ENCODE data around the gene IQCC.
"Not testable (repeated sequence)": the region's sequence is repeated elsewhere in the genome, so short reads cannot be mapped to it uniquely, and the experiment has no call there.

Gene IQCC

GRCh38 chr1:32205401-32206370, at the start of gene IQCC:
Gene IQCC (plus strand): TSS chr1:32205671. CDS start chr1:32205682, 11 bp downstream.
- Mint-ChIP-seq H3K27ac (peak within 1 kb of the TSS; percentile 83), H3K27me3 (peaks cover 13% of the 10 kb centered on the region), H3K36me3 (ENCODE audit: low read depth) (peaks cover 8% of the 10 kb centered on the region), H3K4me3 (peak within 1 kb of the TSS; percentile 84), H3K9me3 (no peaks in the 10 kb centered on the region), H3K4me1 (ENCODE audit: low read depth) (peaks cover 49% of the 10 kb centered on the region)
- intact Hi-C loops (cut with micrococcal nuclease), result no loop called here

DNA sequence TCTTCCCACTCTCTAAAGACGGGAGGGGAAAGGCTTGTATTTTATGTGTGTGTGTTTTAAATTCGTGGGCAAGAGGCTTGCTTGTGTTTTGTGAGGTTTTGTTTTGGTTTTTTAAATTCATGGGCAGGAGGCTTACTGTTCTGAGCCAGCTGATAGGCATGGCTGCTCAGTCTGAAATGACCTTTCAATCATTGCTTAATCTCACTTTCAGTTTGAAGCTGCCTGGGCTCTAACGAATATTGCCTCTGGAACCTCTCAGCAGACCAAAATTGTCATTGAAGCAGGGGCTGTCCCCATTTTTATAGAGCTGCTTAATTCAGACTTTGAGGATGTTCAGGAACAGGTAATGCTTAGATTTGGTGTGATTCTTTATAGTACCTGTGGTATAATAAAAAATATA, 46.3 kb upstream of the IQCC start:
- Mint-ChIP-seq H3K27ac (no peak overlapping the region), H3K4me1 (ENCODE audit: low read depth) (peaks cover 5% of the 10 kb centered on the region), H3K36me3 (ENCODE audit: low read depth) (peaks cover 99% of the 10 kb centered on the region), H3K9me3 (no peaks in the 10 kb centered on the region), H3K27me3 (no peaks in the 10 kb centered on the region), H3K4me3 (no peak overlapping the region)
- intact Hi-C loops (cut with micrococcal nuclease), result no loop called here

DNA sequence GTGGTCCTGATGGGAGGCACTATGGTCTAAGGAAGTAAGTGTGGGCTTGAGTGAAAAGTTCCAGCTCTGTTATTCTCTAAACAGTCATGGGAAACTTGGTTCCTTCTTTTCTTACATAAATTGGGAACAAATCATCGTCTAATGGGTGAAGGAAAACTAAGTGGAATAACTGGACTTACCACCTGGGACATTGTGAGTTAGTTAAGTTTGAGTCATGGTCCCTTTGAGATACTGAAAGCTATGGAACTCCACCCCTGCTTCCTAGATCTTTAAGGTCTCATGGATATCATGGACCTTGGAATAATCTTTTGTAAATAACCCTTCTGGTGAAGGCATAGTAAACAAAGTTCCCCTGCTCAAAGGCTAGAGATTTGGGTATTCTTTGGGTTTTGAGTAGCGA, 42.1 kb upstream of the IQCC start:
- no peaks in the 10 kb centered on the region for H3K27me3 Mint-ChIP-seq
- H3K4me3 Mint-ChIP-seq, result no peak overlapping the region
- H3K9me3 Mint-ChIP-seq, result no peaks in the 10 kb centered on the region
- no peaks in the 10 kb centered on the region for H3K4me1 Mint-ChIP-seq (ENCODE audit: low read depth)
- intact Hi-C loops (cut with micrococcal nuclease), result no loop called here
- peaks cover 99% of the 10 kb centered on the region for H3K36me3 Mint-ChIP-seq (ENCODE audit: low read depth)
- no peak overlapping the region for H3K27ac Mint-ChIP-seq

DNA sequence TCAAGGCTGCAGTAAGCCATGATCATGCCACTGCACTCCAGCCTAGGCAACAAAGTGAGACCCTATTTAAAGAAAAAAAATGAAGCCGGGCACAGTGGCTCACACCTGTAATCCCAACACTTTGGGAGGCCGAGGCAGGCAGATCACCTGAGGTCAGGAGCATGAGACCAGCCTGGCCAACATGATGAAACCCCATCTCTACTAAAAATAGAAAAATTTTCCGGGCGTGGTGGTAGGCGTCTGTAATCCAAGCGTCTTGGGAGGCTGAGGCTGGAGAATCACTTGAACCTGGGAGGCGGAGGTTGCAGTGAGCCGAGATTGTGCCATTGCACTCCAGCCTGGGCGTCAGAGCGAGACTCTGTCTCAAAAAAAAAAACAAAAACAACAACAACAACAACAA, 39.8 kb upstream of the IQCC start:
- intact Hi-C loops (cut with micrococcal nuclease); H3K4me1 Mint-ChIP-seq (ENCODE audit: low read depth); H3K9me3 Mint-ChIP-seq; H3K27me3 Mint-ChIP-seq; H3K27ac Mint-ChIP-seq; H3K4me3 Mint-ChIP-seq: not testable (repeated sequence)
- H3K36me3 Mint-ChIP-seq (ENCODE audit: low read depth), result peaks cover 97% of the 10 kb centered on the region

GRCh38 chr1:32170991-32171390, 34.5 kb upstream of the IQCC start:
- Mint-ChIP-seq H3K27me3 (no peaks in the 10 kb centered on the region), H3K4me1 (ENCODE audit: low read depth) (no peaks in the 10 kb centered on the region), H3K9me3 (no peaks in the 10 kb centered on the region), H3K4me3 (no peak overlapping the region), H3K27ac (no peak overlapping the region), H3K36me3 (ENCODE audit: low read depth) (peaks cover 89% of the 10 kb centered on the region)
- intact Hi-C loops (cut with micrococcal nuclease), result no loop called here

GRCh38 chr1:32172621-32173245, 32.7 kb upstream of the IQCC start:
- H3K9me3 Mint-ChIP-seq, result no peaks in the 10 kb centered on the region
- peaks cover 71% of the 10 kb centered on the region for H3K36me3 Mint-ChIP-seq (ENCODE audit: low read depth)
- no peaks in the 10 kb centered on the region for H3K4me1 Mint-ChIP-seq (ENCODE audit: low read depth)
- no peaks in the 10 kb centered on the region for H3K27me3 Mint-ChIP-seq
- intact Hi-C loops (cut with micrococcal nuclease), result no loop called here
- no peak overlapping the region for H3K27ac Mint-ChIP-seq
- no peak overlapping the region for H3K4me3 Mint-ChIP-seq

- peaks cover 37% of the 10 kb centered on the region for H3K4me1 Mint-ChIP-seq (ENCODE audit: low read depth)
Measured at GRCh38 chr1:32178380-32179192, 26.9 kb upstream of the IQCC start.

DNA sequence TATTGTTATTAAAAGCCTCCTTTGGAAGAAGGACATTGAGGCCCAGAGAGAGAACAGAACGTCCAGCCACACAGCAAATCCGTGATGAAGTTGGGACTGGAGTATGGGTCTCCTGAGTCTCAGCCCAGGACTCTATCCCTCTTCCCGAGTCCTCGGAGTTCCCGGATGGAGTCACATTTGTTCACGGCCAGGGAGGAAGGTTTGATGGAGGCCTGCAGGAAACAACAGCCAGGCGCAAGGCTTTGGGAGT, 26.4 kb upstream of the IQCC start:
- Mint-ChIP-seq H3K4me3 (peak overlapping the region; percentile 90), H3K27me3 (no peaks in the 10 kb centered on the region), H3K9me3 (no peaks in the 10 kb centered on the region), H3K27ac (peak overlapping the region; percentile 99), H3K4me1 (ENCODE audit: low read depth) (peaks cover 42% of the 10 kb centered on the region), H3K36me3 (ENCODE audit: low read depth) (peaks cover 58% of the 10 kb centered on the region)
- intact Hi-C loops (cut with micrococcal nuclease), result loop anchor here (2.0 kb wide), 1 partner anchor 70 kb away; the partner anchor contains the start of gene KPNA6

More at GRCh38 chr1:32178380-32179192, 26.9 kb upstream of the IQCC start:
- H3K4me3 Mint-ChIP-seq, result peak overlapping the region; percentile 90
- peaks cover 58% of the 10 kb centered on the region for H3K36me3 Mint-ChIP-seq (ENCODE audit: low read depth)
- intact Hi-C loops (cut with micrococcal nuclease), result loop anchor here (2.0 kb wide), 1 partner anchor 70 kb away; the partner anchor contains the start of gene KPNA6
- peak overlapping the region; percentile 99 for H3K27ac Mint-ChIP-seq
- no peaks in the 10 kb centered on the region for H3K9me3 Mint-ChIP-seq
- no peaks in the 10 kb centered on the region for H3K27me3 Mint-ChIP-seq

DNA sequence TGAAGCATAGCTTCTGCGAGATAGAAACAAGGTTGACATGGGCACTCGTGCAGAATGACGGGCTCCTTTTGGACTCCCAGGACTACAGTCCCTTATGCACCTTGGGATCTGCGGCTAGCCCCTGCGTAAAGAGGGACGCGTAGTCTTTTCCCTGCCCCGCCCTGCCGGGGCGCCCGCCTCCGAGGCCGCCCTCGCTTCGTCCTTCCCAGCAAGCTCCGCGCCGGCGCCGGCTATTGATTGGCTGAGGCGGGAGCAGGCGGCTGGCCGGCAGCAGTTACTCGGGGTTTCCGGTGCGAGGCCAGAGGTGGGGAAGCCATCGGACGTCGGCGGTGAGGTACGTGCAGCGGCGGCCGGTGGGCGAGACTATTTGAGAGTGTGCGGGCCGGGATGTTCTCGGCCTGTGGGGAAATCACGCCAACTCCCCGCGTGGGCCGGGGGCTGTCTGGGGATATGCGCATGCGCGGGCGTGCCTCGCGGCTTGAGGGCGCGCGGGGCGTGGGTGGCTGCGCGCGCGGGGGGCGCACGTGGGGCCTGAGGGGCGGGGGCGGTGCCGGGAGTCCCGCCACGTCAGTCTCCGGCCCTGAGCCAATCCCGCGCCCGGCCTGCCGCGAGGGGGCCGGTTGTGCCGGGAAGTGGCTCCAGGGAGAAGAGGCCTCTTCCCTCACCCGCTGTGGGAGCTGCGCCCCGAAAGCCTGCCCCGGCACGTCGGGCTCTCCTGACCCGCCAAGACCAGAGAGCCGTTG, 25.9 kb upstream of the IQCC start, which contains the start of gene TXLNA:
TSS of gene TXLNA (plus strand) at position 233 of the 743 bp plus-strand sequence. CDS start 671 bp downstream, outside the sequence.
- no peaks in the 10 kb centered on the region for H3K9me3 Mint-ChIP-seq
- H3K27me3 Mint-ChIP-seq, result no peaks in the 10 kb centered on the region
- peak within 1 kb of the TSS; percentile 90 for H3K4me3 Mint-ChIP-seq
- intact Hi-C loops (cut with micrococcal nuclease), result loop anchor here (2.0 kb wide), 2 partner anchors 21 to 71 kb away; partner anchors contain the start of genes CCDC28B and KPNA6
- H3K36me3 Mint-ChIP-seq (ENCODE audit: low read depth), result peaks cover 58% of the 10 kb centered on the region
- H3K4me1 Mint-ChIP-seq (ENCODE audit: low read depth), result peaks cover 47% of the 10 kb centered on the region
- peak within 1 kb of the TSS; percentile 99 for H3K27ac Mint-ChIP-seq

DNA sequence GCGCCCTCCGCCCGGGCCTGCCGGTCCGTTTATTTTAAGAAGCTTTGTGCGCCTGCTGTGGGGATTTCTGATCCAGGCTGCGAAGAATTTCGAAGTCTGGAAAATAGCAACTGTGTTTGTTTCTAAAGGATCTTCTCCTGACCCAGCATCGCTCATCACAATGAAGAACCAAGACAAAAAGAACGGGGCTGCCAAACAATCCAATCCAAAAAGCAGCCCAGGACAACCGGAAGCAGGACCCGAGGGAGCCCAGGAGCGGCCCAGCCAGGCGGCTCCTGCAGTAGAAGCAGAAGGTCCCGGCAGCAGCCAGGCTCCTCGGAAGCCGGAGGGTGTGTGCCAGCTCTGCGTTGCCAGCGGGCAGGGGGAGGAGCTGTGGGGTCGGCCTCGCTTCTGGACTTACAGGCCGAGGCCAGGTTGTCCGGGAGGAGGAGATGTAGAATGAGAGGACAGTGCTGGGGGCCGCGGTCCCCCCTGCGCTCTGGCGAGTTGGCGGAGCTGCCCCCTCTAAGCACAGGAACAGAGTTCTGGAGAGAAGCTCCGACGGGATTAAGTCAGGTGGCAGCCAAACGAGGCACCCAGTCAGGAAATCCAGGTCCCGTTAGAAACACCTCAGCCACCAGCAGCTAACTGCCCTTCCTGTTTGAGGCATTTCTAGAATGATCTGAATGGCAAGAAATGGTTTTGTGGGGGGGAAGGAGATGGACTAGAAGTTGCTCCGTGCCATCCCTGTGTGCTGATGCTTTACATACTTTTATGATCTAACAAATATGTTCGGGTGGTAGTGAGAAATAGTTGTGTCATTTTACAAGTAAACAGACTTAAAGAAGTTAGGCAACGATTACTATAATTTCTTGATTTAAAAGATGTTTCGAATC, 25.0 kb upstream of the IQCC start:
- H3K27me3 Mint-ChIP-seq, result no peaks in the 10 kb centered on the region
- no peaks in the 10 kb centered on the region for H3K9me3 Mint-ChIP-seq
- H3K36me3 Mint-ChIP-seq (ENCODE audit: low read depth), result peaks cover 60% of the 10 kb centered on the region
- H3K4me3 Mint-ChIP-seq, result peak overlapping the region; percentile 90
- peak overlapping the region; percentile 99 for H3K27ac Mint-ChIP-seq
- H3K4me1 Mint-ChIP-seq (ENCODE audit: low read depth), result peaks cover 52% of the 10 kb centered on the region
- intact Hi-C loops (cut with micrococcal nuclease), result loop anchor here (2.0 kb wide), 1 partner anchor 20 kb away; the partner anchor contains the start of gene CCDC28B

GRCh38 chr1:32181065-32181464, 24.4 kb upstream of the IQCC start:
- Mint-ChIP-seq H3K27ac (peak overlapping the region; percentile 99), H3K9me3 (no peaks in the 10 kb centered on the region), H3K27me3 (no peaks in the 10 kb centered on the region), H3K36me3 (ENCODE audit: low read depth) (peaks cover 66% of the 10 kb centered on the region), H3K4me3 (peak overlapping the region; percentile 90), H3K4me1 (ENCODE audit: low read depth) (peaks cover 56% of the 10 kb centered on the region)
- intact Hi-C loops (cut with micrococcal nuclease), result loop anchor here (2.0 kb wide), 1 partner anchor 20 kb away; the partner anchor contains the start of gene CCDC28B

GRCh38 chr1:32181563-32181962, 23.9 kb upstream of the IQCC start:
- Mint-ChIP-seq H3K27me3 (no peaks in the 10 kb centered on the region), H3K9me3 (no peaks in the 10 kb centered on the region), H3K4me1 (ENCODE audit: low read depth) (peaks cover 61% of the 10 kb centered on the region), H3K36me3 (ENCODE audit: low read depth) (peaks cover 71% of the 10 kb centered on the region), H3K27ac (peak overlapping the region; percentile 99), H3K4me3 (peak overlapping the region; percentile 90)
- intact Hi-C loops (cut with micrococcal nuclease), result loop anchor here (2.0 kb wide), 1 partner anchor 19 kb away; the partner anchor contains the start of gene CCDC28B
